ENCODE measurements around the gene UNC13C. TPM values are rescaled to one million over a fixed set of nuclear protein-coding genes. Genes with fewer than 3 reads are reported as not detected.

The UNC13C gene
- total RNA-seq, 1 donor = 0.81 TPM

DNA sequence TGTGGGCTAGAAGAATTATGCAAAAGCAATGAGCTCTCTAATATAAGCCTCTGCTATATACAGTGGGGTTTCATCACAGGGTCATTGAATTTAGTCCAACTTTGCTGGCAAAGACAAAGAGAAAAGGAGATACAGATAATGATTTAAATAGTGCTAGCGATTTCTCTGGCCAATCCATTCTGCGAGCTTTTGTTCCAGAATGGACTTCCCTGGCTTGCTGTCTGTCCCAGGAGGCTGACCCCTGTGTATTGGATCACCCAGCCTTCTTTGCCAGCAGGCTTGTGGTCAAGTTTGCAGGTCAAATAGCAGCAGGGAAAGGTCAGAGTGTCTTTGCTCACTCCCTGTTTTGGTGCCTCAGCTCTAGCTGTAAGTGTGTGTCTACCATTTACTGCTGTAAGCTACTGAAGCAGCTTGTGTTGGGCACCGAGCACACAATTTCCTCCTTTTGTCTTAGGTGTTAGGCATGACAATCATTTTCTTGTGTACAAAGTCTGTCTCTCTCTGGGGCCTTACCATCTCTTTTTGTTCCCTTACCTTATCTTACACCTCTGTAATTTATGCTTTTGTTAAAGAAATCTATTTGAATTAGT is 55.7 kb downstream of the UNC13C start:
- DNase-seq (ENCODE audit: low read depth) = peak; percentile 2
- no peak overlapping the region for H3K4me3 ChIP-seq (ENCODE audit: low read depth, low read length)
- TF ChIP-seq, protein P1, sequence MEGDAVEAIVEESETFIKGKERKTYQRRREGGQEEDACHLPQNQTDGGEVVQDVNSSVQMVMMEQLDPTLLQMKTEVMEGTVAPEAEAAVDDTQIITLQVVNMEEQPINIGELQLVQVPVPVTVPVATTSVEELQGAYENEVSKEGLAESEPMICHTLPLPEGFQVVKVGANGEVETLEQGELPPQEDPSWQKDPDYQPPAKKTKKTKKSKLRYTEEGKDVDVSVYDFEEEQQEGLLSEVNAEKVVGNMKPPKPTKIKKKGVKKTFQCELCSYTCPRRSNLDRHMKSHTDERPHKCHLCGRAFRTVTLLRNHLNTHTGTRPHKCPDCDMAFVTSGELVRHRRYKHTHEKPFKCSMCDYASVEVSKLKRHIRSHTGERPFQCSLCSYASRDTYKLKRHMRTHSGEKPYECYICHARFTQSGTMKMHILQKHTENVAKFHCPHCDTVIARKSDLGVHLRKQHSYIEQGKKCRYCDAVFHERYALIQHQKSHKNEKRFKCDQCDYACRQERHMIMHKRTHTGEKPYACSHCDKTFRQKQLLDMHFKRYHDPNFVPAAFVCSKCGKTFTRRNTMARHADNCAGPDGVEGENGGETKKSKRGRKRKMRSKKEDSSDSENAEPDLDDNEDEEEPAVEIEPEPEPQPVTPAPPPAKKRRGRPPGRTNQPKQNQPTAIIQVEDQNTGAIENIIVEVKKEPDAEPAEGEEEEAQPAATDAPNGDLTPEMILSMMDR (IDR thresholded peaks at IDR 0.05; ENCODE audit: insufficient read depth, low read length) = no peak

DNA sequence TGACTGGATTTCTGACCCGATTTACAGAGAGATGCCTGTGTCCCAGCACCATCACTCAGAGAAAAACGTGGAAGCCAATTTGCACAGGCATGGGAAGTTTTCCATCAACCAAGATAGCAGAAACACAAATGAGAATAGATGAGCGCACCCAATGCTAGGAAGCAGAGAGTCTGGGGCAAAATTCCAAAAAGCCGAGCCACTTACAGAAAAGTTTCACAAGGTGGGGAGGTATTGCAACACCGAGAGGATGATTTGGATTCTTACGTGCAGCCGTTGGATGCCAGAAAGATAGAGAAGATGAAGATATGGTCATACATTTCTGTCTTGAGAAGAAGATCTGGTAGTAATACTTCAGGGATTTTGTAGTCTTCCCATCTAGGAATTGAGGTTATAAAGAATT is 57.4 kb downstream of the UNC13C start:
- H3K4me3 ChIP-seq (ENCODE audit: low read depth, low read length) = no peak overlapping the region
- DNase-seq (ENCODE audit: low read depth) = no peak
- TF ChIP-seq, protein P1 (IDR thresholded peaks at IDR 0.05; ENCODE audit: insufficient read depth, low read length) = no peak

DNA sequence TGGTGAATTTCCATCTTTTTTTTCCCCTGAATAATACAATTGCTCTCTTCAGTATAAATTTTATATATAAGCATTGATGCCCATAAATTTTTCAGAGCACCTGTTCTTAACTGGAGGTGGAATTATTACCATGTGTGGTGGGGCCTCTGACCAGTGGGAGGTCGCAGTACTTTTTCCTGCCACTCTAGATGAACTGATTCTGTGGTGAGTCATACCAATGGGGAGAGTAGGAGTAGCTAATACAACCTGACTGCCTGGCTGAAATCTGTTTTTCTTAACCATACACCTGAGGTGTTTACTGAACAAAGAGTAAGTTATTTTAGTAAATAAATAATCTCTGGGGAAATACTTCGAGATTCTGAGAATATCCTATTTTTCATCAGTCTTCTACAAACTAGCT is 67.2 kb downstream of the UNC13C start:
- no peak for DNase-seq (ENCODE audit: low read depth)
- TF ChIP-seq, protein P1 (IDR thresholded peaks at IDR 0.05; ENCODE audit: insufficient read depth, low read length) = no peak
- no peak overlapping the region for H3K4me3 ChIP-seq (ENCODE audit: low read depth, low read length)

DNA sequence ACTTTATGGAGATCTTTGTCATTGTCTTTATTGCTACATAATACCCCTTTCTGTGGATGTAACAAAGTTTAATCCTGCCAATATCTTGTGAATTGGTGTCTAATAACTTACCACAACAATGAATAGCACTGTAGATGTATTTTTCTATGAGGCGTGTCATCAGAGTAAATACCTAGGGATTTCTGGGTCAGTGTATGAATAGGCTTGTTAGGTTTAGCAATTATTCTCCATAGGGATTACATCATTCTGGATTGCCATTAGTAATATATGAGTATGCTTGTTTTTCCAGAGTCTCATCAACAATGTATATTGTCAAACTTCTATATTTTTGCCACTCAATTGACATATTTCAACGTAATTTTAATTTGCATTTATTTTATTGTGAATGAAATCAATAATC is 67.9 kb downstream of the UNC13C start:
- no peak for DNase-seq (ENCODE audit: low read depth)
- TF ChIP-seq, protein P1 (IDR thresholded peaks at IDR 0.05; ENCODE audit: insufficient read depth, low read length) = no peak
- H3K4me3 ChIP-seq (ENCODE audit: low read depth, low read length) = no peak overlapping the region

DNA sequence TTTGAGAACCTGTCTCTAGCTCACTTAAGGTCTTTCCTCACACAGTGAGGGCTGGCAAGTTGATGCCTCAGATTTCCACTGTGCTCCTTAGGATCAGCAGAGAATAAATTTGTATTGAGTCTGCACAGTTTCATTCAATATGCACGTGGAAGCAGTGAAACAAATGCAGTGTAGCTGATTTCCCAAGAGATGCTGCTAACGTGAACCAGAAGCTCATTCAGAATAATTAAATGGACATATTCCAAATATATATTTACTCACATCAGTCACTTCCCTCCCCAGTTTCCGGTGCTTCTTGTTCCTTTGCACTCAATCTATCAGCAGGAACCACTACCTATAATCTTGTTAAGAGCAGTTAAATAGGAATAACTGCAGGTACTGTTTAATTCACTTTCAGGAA is 86.1 kb downstream of the UNC13C start:
- no peak for DNase-seq (ENCODE audit: low read depth)

DNA sequence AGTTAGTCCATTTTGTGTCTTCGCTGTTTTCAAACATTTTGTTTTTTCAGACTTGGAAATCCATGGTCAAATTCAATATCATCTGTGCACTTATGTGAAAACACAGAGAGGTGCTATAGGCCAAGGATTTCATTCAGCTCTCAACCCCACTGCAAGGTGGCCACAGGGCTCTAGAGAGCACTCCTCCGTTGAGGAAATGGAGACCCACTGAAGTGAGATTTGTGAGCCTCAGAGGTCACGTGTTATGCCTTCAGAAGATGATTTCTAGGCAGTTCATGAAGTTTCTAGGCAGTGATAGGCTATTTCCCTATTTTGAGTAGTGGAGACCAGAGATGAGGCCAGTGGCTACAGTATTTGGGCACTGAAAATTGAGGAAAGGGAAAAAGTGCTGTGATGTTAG is 88.2 kb downstream of the UNC13C start:
- TF ChIP-seq, protein P1 (IDR thresholded peaks at IDR 0.05; ENCODE audit: insufficient read depth, low read length) = no peak
- no peak for DNase-seq (ENCODE audit: low read depth)
- no peak overlapping the region for H3K4me3 ChIP-seq (ENCODE audit: low read depth, low read length)

More for the DNA sequence above, 86.1 kb downstream of the UNC13C start:
- no peak overlapping the region for H3K4me3 ChIP-seq (ENCODE audit: low read depth, low read length)
- TF ChIP-seq, protein P1 (IDR thresholded peaks at IDR 0.05; ENCODE audit: insufficient read depth, low read length) = no peak
